ENCODE results near the gene RNF144B.
"Not testable (repeated sequence)": the region's sequence is repeated elsewhere in the genome, so short reads cannot be mapped to it uniquely, and the experiment has no call there.

The RNF144B gene

DNA sequence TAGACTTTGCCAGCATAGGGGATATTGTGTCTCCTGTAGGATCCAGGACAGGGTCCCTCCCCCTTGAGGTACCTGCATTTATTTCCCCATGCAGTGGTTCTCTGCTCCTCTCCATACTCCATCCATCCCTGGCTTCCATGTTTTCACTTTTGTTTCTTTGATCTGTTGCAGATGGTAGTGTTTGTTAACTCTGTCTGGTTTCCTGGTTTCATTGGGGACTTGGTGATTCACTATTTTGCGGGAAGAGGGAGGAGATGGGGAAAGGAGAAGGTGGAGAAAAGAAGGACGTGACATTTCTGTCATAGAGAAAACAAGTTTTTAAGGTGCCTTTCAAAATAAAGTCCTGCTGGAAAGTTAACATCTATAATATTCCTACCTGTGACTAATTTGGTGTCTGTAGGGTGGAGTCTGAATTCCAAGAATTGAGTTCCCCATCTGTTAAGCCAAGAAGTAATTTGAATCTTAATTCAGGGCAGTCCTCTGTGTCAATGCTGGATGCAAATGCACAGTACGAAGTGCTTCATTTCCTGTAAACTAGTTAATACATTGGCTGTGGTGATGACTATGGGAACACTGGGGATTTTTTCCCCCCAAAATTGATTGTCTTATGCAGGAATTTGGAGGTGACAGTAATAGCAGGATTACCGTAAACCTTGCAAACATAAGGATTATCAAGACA lies 6.9 kb upstream of the RNF144B start:
- no peak for DNase-seq

DNA sequence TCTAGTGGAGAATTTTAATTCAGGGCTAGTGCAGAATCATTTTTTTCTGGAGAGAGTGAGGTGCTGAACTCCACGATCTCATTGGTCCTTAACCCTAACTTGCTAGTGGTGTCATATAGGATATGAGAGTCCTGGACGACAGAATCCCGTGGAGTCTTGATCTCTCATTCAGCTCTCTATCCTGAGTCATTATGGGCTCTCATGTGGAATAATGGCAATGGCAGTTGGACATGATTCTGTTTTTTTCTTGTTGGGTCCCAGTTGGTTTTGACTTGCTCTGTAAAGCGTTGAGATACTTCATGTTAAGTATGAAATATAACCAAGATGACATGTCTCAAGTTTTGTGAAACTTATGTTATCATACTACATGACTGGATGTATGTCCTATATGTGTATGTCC lies 6.3 kb upstream of the RNF144B start:
- no peak for DNase-seq

DNA sequence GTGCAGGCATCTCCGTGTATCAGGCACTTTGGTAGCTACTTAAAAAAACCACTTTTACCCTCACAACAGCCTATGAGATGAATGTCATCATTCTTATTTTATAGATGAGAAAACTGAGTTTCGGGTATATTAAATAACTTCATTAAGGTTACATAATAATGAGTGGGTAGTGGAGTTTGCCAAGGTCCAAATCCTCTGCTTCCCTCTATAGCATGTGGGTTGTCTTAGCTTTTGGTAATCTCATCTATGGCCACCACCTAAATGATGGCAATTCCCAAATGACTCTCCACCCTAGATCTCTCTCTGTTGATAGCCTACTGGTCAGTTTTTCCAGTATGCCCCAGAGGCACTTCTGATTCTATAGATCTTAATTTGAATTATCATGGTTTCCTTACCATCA lies 3.7 kb upstream of the RNF144B start:
- no peak for DNase-seq

DNA sequence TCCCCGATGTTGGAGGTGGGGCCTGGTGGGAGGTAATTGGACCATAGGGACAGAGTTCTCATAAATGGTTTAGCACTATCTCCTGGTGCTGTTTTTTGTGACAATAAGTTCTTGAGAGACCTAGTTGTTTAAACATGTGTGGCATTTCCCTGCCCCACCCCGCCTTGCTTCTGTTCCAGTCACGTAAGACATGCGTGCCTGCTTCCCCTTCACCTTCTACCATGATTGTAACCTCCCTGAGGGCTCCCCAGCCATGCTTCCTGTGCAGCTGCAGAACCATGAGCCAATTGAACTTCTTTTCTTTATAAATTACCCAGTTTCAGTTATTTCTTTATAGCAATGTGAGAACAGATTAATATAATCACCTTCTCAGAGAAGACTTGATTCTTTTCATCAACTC lies 2.5 kb upstream of the RNF144B start:
- no peak for DNase-seq

DNA sequence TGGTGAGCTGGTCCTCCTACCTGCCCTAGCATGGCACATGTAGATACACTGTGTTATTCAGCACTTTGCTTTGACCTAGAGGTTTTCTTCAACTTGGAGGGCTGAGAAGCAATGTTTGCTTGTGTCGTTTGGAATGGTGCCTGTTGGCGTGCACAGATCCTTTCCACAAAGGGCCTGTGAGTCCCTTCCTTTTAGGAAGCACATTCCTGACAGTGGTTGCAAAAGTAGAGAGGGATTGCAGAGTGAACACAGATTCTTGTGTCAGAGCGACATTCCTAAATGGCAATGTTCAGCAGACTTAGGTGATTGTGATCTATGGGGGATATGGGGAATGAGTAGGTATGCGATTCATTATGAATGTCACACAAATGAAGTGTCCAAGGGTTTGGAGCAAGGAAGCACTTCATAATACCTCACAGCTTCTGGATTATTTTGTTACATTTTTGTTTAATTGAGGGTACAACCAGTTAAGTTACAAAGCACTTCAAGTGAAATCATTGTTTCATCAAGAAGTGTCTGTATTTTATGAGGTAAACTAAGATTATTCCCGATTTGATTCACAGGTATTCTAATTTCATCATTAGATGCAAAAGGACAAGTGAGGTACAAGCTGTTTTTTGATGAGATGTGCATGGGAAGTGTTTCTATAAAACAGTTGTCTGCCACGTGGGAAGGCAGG lies 713 bp upstream of the RNF144B start:
- no peak for DNase-seq

DNA sequence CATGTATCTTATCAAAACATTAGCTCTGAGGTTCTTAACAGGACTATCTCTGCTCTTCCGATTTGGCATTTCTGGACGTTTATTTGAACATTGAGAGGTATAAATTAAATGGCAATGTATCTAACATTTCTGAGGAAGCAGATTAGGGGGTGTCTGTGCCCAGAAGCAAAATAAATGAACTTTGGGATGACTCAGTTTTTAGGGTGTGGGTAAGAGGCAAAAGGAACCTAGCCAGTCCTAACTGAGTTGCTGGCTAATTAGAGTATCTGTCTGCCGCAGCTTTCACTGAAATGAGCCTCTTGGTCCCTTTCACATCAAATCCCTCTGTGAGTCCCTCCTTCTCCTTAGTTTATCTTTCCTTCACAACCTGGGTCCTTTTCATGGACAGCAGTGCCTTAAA lies 1.1 kb downstream of the RNF144B start:
- no peak for DNase-seq

DNA sequence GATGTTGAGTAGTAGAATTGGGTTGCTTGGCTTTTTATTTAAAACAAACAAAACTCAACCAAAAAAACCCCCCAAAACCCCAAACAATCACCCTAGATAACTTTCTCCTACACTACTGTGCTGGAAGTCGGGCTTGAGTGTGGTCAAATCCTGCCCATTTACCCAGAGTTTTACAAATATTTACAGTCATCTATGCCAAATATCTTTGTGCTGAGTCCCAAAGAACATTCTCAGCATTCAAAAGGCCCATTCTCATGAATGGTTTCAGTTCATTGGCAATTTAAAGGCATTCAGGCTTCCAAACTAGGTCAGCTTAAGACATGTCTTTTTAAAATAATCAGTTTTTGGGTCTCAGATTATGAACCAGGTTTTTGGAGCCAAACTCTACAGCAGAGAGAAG lies 1.8 kb downstream of the RNF144B start:
- no peak for DNase-seq

DNA sequence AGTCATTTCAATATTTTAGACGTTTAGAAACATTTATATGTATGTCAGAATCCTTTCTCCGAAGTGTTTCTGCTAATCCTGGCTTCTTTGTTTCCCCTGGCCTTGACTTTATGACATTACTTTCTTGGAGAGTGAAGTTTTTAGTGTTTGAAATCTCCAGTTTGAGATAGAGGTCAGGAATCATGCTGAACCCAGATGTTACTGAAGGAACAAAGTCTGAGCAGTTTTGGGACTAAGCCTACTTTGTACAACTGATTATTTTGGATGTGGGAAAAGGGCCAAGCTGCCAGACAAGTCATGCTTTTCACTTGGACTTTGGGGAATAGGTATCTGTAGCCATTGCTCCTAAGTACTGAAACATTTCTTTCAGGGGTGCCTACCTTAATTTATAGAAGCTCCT lies 2.3 kb downstream of the RNF144B start:
- DNase-seq, result no peak

DNA sequence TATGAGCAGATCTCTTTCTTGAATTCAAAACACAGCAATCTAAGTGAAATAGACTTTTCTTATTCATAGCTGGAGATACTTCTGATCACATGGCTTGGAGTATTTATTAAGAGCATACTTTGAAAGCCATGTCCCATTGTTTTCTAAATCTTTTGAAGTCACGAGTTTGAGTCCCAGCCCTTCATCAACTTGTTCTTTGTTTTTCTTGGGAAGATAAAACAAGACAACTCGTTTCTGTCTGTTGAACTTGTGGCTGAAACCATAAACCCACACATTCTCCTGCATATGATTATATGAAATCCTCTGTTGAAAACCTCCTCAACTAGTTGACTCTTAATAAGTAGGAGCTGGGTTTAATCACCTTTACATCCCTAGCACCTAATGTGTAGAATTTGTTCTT lies 3.3 kb downstream of the RNF144B start:
- no peak for DNase-seq

DNA sequence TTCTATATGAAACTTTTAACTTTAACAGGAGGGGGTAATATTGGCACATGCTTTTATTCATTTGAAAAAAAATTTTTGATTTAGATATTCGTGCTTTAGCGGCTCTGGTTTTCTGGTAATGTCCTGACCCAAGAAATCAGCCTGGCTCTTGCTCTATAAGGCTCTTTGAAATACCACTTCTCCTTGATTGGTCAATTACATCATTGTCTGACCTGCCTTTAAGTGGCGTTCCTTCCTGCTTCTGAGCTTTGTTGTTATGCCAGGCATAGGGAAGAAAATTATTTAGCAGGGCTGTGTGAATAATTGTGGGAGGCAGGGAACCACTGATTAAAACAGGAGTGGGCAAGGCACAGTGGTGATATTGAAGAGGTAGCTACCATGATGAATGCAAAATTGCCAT lies 3.9 kb downstream of the RNF144B start:
- no peak for DNase-seq

DNA sequence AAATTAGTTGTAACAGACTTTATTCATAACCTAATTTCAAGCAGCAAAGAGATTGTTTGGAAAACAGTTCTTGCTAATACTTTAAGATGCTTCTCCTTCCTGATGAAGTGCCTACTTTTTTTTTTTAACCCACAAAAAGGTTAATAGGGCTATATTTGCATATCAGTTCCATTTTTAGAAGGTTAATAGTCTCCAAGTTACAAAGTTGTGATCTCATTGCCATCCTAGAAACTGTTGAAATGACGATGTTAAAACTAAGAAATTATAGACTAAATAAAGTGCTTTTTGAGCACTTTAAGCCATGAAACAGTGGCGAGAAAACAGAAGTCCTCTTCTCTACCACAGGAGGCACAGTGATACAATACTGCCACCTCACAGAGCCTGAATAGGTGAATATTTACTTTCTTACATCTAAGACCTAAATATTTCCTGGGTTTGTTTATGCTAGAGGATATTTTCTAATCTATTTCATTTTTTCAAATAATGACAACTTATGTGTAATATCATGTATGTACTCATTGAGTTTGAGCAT lies 5.3 kb downstream of the RNF144B start:
- DNase-seq, result no peak

DNA sequence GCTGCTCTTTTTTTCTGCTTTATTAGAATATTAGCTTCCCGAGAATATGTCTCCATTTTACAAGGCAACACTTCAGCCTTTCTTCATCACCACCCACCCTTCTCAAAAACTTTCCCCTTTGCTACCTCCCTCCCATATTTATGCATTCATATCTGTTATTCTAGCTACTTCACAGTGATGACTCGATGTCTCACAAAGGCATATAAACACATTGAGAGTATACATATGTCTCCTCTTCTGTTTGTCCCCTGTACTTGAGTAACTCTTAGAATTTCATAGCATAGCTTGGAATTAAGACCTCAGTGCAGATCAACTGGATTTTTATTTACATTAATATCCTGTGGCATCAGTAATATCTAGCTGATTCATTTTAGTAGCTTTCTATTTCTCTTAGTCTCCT lies 6.5 kb downstream of the RNF144B start:
- DNase-seq, result no peak

DNA sequence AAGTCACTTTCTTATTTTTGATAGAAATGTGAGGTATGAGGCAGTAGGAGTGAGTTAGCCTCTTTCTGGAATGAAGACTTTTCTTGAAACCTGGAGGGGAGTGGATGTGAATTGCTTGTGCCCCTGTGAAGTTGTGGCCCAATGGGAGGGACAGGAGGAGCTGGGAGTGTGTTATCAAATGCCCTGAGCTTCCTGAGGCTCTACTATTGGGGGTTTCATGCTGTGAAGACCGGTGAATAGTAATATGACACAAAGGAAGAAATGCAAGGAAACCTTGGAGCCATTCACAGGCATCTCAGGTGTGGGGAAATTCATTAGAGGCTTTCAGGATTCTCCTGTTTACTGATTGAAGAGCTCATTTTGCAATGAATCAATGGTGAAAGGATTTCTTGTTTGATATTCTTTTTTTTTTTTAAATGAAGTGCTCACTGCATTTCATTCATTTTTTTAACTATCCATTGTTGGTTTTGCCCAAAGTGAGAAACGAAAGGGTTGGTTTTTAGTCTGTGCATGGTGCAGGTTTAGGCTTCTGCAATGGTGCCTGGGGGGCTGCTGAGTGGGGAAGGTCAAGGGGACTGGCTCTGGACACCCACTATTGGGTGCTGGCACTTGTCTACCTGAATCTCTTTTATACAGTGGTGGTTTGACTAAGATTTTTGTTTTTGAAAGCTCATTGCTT lies 8.2 kb downstream of the RNF144B start:
- DNase-seq, result no peak

DNA sequence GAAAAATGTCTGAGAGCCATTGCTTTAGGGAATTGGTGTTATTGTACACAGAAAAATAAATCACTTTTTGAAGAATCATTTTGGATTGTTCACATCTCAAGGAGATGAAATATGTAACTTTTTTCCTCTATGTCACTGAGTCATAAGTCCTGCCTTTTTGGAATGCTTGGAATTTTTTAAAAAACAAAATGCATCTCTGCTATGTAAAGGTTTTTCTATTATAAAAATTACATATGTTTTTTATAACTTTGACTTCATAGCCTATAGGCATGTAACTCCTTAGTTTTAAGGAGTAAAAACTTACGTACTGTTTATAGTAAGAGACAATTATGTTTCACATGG lies 8.7 kb downstream of the RNF144B start:
- no peak for DNase-seq

DNA sequence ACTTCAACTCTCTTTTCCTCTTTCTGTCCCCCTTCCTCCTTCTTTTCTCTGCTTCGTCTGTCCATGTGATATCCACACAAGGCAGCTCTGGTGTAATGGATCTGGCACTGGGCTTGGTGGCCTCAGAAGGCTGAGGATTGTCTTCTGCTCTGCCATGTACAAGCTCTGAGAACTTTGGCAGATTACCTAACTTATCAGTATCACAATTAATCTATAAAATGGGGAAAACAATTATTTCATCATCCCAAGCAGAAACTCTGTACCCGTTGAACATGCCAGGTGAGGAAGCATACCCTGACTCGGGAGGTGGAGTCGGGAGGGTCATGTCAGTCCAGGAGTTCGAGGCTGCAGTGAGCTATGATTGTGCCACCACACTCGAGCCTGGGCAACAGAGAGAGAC lies 10.6 kb downstream of the RNF144B start:
- no peak for DNase-seq

DNA sequence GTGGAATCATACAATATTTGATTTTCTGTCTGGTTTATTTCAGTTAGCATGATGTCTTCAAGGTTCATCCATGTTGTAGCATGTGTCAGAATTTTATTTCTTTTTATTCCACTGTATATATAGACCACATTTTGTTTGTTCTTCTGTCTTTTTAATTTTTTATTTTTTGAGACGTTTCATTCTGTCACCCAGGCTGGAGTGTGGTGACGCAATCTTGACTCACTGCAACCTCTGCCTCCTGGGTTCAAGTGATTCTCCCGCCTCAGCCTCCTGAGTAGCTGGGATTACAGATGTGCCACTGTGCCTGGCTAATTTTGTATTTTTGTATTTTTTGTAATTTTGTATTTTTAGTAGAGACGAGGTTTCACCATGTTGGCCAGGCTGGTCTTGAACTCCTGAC lies 11.1 kb downstream of the RNF144B start:
- DNase-seq, result not testable (repeated sequence)

DNA sequence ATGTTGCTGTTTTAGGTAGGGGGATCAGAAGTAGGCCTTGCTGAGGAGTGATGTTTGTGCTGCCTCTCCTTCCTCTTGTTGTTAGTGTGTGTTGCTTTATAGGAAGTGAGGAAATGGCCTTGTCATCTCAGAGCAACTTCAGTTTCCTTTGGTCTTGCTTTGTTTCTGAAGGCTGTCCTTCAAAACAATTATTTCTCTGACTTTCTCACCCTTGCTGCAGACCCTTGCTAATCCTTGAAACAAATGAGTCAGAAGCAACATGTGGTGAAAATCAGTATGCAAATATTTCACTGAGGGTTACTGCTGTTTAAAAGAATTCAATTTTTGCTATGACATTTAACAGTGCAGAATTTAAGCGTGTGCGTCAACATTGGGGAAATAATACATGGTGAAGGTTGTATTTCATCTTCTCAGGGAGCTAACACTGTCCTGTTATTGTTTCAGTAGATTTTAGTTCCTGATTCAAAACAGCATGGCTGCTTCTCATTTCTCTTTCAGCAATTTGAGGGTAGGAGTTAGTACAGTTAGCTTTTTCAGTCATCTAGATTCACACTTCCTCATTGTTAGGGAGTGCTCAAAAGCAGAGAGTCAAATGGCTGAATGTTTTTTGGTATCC lies 13.8 kb downstream of the RNF144B start:
- DNase-seq, result no peak

DNA sequence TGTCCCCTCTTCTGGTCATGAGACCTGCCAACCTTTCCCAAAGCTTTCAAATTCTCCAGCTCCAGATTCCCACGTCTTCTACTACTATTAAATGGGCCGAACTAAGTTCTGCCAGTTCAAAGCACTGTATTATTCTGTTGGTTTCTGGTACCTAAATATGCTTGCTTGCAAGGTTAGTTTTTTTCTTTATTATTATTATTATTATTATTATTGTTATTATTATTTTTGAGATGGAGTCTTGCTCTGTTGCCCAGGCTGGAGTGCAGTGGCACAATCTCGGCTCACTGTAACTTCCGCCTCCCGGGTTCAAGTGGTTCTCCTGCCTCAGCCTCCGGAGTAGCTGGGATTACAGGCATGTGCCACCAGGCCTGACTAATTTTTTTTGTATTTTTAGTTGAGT lies 17.8 kb downstream of the RNF144B start:
- DNase-seq, result not testable (repeated sequence)

DNA sequence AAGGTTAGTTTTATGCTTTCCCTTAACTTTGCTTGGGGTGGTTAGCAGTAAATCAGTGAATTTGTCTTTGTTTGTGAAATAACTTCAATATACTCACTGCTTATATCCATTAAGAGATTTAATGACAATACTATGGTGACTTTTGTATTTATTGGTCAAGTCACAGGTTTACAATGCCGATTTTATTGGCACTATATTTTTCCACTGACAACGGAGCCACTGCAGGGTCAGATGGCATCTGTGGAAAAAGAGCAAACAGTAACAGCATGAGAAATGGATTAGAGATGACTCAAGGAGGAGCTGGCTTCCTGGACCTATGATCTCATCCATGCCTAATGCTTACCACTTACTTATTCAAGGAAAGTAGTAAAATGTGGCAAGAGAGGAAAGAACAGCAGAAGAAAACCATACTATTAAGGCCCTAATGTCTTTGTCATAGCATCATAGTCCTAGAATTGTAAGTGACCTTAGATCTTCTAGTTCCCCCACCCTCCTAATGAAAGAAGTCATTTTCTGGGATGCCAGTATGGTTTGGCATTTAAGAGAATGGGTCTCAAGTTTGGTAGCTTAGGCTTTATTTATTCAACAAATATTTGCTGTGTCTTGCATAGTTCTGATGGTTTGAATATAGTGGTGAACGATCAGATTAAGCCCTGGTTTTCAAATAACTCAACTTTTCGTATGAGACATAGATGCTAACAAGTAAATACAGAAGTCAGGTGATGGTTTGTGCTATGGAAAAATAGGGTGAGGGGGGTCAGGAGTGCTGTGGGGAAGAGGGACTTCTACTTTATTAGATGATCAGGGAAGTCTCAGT lies 18.5 kb downstream of the RNF144B start:
- no peak for DNase-seq

DNA sequence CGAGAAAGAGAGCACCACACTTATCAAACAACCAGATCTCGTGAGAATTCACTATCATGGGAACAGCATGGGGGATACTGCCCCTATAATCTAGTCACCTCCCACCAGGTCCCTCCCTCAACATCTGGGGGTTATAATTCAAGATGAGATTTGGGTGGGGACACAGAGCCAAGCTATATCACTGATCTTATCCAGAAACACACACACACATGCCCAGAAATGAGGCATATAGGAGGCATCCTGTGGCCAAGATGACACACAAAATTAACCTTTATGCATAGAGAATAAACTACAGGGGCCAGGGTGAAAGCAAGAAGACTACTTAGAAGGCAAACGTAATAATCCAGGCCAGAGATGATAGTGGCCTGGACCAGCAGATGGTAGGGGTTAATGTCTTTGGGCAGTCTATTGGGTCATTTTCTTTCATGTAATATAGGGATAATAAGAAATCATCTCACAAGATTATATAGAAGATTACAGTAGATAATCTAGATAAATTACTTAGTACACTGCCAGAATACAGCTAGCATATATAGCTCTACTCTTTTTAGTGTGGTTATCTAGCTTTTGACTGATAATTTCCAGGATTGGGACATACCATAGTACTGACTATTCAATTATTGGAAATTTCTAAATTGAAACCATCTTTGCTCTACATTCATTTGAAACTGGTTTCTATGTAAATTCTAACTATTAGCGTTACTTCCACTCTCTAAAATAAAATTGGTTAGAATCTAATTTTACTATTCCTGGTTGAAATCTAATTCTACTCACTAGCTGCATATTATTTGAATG lies 20.0 kb downstream of the RNF144B start:
- DNase-seq, result no peak

DNA sequence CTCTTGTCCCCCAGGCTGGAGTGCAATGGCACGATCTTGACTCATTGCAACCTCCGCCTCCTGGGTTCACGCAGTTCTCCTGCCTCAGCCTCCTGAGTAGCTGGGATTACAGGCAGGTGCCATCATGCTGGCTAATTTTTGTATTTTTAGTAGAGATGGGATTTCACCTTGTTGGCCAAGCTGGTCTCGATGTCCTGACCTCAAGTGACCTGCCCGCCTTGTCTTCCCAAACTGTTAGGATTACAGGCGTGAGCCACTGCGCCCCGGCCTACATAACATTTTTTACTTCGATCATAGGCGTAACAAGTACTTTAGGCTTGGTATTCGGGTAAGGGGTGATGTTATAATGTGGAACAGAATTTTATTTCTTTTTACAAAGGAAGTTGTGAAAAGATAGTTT lies 22.5 kb downstream of the RNF144B start:
- DNase-seq, result not testable (repeated sequence)

DNA sequence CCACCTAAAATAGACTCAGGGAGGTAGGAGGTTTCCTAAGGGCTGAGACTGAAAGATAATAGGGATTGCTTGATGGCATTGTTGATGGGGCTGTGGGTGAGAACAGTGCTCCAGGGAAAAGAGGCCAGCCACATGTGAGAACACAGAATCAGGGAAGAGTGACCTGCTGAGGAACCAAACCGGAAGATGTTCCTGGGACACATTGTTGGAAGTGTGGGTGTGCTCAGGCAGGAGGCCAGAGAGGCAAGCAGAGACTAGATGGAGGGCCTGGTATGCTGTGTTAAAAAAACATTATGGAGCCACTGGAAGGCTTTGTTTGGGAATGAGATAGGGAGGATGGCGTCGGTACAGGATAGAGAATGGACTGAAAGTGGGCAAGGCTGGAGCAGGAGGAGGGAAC lies 23.3 kb downstream of the RNF144B start:
- DNase-seq, result no peak

All from DMS153 (cell line).